HG02943 (cell line): ENCODE measurements around the gene FAM234A.
"Not testable (repeated sequence)": the region's sequence is repeated elsewhere in the genome, so short reads cannot be mapped to it uniquely, and the experiment has no call there.

Source experiments
- ATAC-seq: cut with Tn5 transposase; IDR thresholded peaks from one replicate; pipeline ENCODE4 v1.9.1; 2021; ENCODE audit warnings: mild to moderate bottlenecking, low read depth, moderate library complexity; ENCODE audit not compliant: unreplicated experiment

The FAM234A gene

DNA sequence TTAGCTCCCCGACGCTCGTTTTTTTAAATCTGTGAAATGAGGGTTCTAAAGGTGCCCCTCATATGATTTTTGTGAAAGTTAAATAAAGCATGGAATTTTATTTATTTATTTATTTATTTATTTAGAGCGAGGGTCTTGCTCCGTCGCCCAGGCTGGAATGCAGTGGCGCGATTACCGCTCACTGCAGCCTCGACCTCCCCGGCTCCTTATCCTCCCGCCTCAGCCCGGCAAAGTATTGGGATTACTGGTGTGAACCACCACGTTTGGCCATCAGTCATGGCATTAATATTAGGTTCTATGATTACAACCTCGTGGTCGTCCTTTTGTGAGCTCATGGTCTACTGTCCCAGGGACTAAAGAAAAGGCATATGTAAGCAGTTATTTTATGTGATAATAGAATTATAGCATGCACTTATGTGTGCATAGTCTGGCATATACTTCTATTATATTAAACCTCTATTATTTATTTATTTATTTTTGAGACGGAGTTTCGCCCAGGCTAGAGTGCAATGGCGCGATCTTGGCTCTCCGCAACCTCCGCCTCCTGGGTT lies 4.8 kb upstream of the FAM234A start:
- ATAC-seq = no peak

DNA sequence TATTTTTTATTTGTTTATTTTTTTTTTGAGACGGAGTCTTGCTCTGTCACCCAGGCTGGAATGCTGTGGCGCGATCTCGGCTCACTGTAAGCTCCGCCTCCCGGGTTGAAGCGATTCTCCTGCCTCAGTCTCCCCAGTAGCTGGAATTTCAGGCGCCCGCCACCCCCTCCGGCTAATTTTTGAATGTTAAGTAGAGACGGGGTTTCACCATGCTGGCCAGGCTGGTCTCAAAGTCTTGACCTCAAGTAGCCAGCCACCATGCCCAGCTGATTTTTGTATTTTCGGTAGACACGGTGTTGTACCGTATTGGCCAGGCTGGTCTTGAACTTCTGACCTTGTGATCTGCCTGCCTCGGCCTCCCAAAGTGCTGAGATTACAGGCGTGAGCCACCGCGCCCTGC lies 4.3 kb upstream of the FAM234A start:
- ATAC-seq = not testable (repeated sequence)

DNA sequence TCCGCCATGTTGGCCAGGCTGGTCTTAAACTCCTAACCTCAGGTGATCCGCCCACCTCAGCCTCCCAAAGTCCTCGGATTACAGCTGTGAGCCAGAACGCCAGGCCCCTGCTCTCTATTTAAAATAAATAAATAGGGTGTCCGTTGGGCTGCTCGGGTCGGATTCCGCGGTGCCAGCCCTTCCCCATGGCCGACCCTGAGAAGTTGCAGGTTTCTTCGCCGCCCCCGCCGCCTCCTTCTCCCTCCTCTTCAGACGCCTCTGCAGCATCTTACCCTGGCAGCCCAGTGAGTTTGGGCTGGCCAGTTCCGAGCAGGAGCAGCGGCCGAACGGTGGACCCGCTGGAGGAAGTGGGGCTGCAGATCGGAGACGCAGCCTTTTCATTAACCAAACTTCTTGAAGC lies 3.7 kb upstream of the FAM234A start:
- ATAC-seq = no peak

DNA sequence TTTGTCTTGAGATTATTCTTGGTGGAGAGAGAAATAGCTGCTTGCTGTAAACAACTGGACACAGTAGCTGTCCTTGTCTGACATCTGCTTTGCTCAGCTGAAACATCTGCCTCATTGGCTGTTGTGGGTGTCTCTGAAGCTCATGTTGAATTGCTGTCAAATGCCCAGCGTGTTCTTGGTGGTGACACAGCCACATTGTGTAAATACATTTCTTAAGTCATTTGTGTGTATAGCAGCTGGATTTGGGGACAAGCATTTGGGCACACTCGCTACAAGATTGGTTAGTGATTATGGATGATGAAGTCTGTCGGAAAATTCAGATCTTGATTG lies 5.3 kb downstream of the FAM234A start:
- no peak for ATAC-seq

DNA sequence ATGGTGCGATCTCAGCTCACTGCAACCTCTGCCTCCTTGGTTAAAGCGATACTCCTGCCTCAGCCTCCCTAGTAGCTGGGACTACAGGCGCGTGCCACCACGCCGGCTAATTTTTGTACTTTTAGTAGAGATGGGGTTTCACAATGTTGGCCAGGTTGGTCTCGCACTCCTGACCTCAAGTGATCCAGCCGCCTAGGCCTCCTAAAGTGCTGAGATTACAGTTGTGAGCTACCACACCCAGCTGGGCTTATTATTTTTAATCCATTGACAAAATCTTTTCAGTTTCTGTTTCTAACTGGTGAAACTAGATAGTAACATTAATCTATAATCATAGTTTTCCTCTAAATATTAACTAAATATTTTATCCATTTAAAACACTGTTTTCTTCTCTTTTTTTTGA lies 5.9 kb downstream of the FAM234A start:
- ATAC-seq = no peak

DNA sequence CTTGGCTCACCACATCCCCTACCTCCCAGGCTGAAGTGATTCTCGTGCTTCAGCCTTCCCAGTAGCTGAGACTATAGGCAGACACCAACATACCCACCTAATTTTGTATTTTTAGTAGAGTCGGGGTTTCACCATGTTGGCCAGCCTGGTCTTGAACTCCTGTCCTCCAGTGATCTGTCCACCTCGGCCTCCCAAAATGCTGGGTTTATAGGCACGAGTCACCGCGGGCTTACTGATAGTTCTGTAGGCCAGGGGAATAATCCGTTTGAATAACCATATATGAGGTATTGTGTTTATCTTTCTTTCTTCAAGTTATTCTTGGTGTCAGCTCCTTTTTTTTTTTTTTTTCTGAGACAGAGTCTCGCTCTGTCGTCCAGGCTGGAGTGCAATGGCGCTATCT lies 7.7 kb downstream of the FAM234A start:
- no peak for ATAC-seq

DNA sequence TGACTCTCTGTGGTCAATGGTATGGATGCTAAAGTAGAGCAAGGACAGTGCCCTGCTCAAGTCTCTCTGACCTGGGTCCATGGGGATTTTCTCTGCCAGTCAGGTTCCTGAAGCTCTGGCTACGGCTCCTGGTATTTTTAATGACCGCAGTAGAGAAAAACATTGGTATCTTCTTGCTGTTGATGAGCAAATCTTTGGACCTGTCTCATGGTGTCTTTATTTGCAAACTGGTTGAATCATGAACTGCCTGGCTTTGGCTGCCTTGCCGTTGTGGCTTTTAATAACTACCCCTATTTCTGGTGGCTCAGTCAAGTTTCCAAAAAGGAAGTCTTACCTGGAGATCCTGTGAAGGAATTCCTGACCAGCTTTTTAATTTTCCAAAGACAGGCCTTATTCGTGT lies 8.7 kb downstream of the FAM234A start:
- ATAC-seq = no peak

DNA sequence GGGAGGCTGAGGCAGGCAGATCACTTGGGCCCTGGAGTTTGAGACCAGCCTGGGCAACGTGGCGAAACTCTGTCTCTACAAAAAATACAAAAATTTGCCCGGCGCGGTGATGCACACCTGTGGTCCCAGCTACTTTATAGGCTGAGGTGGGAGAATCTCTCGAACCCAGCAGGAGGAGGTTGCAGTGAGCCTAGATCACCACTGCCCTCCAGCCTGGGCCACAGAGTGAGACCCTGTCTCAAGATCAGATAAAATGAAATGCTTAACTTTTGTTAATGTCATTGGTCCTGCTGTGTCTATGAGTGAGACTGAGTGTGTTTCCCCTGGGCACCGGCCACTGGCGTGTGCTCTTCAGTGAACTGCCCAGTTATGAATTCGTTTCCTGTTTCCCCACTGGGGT lies 10.5 kb downstream of the FAM234A start:
- no peak for ATAC-seq

DNA sequence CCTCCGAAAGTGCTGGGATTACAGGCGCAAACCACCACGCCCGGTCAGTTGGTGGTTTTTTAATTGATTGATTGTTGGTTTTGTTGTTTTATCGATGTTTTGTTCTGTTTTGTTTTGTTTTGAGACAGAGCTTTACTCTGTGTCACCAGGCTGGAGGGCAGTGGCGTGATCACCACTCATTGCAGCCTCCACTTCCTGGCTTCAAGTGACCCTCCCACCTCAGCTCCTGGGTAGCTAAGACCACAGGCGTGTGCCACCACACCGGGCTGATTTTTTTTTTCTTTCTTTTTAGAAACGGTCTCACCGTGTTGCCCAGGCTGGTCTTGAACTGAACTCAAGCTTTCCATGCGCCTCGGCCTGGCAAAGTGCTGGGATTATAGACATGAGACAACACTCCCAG lies 12.4 kb downstream of the FAM234A start:
- ATAC-seq = no peak

DNA sequence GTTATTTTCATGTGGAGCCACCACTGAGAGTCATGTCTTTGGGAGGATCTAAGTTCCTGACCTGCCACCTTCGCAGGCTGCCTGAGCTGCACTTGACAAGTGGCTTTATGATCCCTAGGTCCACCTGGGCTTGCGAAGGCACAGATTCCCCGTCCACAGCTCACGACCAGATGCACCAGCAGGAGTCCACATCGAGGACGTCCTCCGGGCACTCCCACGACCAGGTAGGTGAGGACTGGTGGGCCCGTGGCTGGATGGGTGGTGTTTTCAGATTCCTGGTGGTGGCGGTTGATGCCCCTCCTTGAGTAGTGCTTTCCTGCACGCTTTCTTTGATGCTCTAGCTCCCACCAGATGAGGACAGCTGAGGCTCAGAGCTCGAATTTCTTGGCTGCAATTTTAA lies 14.8 kb downstream of the FAM234A start:
- no peak for ATAC-seq

DNA sequence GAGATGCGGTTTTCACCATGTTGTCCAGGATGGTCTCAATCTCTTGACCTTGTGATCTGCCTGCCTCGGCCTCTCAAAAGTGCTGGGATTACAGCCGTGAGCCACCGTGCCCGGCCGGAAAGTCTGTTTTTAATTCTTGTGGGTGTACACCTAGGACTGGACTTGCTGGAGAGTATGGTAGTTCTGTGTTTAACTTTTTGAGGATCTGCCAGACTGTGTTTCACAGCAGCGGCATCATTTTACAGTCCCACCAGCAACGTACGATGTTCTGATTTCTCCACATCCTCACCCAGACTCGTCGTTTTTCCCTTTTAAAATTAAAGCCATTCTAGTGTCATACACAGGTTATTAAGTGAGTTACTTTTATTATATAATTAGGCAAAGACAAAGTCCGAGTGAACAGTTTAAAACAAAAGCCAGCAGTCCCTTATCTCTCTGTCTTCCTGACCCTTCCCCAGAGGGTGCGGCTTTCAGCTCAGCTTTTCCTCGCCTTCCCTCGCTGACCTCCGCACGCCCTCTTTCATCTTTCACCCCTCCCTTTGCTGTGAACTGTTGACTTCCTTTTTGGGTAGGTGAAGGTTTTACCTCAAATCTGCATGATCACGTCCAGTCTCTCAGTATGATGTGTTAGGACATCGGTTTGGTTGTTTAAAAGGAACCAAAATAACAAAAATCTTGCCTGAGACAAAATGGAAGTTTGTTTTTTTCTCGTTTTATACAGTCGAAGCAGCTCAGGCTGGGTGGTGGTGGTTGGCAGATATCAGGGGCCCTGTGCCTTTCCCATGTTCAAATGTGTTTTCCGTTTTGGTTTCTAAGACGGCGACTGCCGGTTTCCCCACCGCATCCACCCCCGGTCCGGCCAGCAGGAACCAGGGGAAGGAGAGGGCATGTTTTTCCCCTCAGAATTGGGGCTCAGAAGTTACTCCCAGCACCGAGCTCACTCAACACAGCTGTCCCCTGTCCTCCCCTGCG lies 18.0 kb downstream of the FAM234A start:
- ATAC-seq = no peak

DNA sequence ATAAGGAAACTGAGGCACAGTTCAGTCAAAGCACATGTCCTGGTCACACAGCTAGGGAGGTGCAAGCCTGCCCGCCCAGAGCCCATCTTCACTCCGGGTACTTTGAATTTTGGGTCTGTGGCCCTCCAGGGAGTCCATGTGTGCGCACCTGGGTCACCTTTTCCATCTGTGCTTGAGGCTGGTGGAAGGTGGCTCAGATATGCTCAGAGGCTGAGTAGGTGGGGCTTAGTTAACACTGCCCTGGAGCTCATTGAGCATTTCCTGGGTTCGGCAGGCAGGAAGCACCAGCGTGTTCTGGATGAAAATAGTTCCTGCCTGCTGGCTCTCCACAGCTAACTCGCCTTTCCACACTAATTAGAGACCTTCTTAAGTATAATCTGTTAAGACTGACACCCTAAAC lies 19.2 kb downstream of the FAM234A start:
- ATAC-seq = no peak

DNA sequence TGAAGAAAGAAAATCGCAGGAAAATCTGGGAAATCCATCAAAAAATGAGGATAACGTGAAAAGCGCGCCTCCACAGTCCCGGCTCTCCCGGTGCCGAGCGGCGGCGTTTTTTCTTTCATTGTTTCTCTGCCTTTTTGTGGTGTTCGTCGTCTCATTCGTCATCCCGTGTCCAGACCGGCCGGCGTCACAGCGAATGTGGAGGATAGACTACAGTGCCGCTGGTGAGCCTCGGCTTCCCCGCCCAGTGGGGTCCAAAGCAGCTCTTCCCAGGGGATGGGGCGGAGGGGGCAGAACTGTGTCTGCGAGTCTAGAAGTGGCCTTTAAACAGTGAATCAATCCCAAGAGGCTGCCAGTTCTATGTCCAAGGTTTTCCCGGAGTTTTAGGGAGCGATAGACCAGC lies 19.8 kb downstream of the FAM234A start:
- no peak for ATAC-seq

DNA sequence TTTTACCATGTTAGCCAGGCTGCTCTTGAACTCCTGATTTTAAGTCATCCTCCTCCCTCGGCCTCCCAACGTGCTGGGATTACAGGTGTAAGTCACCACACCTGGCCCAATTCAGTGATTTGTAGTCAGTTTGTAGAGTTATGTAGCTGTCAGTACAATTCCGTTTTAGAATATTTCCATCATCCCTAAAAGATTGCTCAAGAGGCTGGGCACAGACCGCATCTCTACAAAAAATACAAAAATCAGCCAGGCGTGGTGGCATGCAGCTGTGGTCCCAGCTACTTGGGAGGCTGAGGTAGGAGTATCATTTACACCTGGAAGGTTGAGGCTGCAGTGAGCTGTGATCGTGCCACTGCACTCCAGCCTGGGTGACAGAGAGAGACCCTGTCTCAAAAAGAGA lies 20.6 kb downstream of the FAM234A start:
- no peak for ATAC-seq

DNA sequence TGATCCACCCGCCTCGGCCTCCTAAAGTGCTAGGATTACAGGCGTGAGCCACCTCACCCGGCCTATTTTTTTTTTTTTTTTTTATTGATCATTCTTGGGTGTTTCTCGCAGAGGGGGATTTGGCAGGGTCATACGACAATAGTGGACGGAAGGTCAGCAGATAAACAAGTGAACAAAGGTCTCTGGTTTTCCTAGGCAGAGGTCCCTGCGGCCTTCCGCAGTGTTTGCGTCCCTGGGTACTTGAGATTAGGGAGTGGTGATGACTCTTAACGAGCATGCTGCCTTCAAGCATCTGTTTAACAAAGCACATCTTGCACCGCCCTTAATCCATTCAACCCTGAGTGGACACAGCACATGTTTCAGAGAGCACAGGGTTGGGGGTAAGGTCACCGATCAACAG lies 23.5 kb downstream of the FAM234A start:
- ATAC-seq = not testable (repeated sequence)

DNA sequence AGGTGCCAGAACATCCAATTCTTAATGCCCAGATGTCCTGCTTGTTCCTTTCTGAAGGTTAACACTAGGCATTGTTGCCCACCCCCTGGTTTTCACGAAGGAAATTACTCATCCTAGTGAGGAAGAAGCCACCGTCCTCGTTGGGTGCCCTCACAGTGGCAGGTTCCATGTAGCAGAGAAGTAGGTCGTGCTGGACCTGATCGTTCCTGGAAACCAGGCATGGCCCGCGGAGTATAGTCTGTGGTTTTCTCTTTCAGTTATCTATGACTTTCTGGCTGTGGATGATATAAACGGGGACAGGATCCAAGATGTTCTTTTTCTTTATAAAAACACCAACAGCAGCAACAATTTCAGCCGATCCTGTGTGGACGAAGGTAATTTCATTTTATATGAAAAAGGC lies 24.6 kb downstream of the FAM234A start:
- ATAC-seq = no peak

DNA sequence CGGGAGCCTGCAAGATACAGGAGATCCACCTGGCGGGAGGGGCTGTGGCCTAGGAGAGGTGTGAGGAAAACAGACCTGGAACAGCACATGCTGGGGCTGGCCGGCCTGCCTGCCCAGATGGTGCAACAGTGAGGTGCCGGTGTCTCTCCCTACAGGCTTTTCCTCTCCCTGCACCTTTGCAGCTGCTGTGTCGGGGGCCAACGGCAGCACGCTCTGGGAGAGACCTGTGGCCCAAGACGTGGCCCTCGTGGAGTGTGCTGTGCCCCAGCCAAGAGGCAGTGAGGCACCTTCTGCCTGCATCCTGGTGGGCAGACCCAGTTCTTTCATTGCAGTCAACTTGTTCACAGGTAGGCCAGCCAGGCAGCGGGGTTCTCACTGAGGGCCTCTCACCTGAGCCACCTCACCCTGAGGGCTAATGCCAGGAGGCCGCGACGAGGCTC lies 25.2 kb downstream of the FAM234A start:
- no peak for ATAC-seq

DNA sequence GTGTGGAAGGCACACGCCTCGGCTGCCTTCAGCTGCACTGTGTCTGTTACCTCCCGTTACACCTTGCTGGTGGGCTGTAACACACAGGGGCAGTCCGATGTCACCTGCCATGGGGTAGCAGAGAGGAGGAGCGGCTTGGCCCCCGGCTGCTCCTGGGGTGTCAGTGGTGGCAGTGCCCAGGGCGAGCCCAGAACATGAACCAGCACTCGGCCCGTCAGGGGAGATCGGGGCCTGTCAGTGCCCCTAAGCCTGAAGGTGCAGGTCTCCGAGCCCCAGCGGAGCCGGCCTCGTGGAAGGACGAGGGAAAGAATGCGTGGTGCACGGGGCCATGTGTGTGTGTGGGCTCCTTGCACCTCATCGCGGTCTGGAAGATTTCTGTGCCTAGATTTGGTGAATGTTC lies 25.7 kb downstream of the FAM234A start:
- ATAC-seq = no peak

DNA sequence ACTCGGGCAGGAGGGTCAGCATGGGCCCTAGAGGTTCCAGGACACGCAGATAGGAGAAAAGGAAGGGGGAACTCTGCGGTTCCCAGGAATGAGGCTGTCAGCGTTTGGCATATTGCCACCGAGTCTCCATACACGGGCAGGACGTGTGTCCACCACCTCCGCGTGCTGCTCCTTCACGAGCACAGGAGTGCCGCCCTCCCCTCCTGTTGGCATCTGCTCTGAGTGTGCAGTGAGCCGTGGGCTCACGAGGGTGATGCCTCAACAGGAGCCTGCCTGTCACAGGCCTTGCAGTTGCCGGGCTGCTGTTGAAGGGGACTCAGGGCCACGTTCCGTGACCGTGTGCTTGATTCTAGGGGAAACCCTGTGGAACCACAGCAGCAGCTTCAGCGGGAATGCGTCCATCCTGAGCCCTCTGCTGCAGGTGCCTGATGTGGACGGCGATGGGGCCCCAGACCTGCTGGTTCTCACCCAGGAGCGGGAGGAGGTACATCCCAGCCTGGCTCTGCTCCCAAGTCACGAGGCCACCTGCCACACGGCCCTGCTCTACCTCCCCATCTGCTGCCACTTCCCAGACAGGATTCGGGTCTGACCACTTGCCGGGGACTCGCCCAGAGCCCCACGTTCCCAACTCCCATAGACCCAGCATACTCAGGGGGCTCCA lies 26.5 kb downstream of the FAM234A start:
- no peak for ATAC-seq

DNA sequence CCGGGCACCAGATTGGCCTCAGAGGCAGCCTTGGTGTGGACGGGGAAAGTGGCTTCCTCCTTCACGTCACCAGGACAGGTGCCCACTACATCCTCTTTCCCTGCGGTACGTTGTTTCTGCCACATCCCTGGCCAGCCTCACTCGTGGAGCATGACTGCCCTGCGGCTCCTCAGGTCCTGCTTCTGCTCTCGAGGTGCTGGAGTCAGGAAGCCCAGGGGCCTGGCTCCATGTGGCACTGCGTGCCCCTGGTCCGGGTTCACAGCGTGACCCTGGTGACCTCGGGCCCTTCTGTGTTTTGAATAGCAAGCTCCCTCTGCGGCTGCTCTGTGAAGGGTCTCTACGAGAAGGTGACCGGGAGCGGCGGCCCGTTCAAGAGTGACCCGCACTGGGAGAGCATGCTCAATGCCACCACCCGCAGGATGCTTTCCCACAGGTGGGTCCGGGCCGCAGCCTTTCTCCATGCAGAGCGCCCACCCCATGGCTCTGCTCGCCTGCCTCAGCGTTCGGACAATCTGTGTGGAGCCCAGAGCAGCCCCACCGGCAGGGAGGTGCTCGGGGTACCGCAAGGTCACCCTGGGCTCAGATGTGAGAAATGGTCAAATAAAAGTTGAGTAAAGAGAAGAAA lies 27.6 kb downstream of the FAM234A start:
- ATAC-seq = no peak

DNA sequence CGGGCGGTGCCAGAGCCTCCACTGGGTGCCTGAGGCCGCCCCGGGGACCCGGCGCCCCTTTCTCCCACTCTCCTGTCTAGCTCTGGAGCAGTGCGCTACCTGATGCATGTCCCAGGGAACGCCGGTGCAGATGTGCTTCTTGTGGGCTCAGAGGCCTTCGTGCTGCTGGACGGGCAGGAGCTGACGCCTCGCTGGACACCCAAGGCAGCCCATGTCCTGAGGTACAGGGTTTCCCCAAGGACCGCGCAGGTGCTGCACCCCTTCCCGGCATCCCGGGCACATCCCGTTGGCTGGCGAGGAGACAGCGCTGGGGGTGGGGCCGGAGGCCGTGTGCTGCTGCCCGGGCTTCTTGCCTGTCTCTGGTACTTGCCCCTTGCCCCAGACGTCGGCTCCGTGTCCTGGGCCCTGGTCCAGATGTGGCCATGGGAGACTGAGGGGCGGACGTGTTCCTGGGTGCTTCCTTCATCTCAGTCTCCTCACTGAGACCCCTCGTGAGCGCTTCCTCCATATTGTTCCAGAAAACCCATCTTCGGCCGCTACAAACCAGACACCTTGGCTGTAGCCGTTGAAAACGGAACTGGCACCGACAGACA lies 28.7 kb downstream of the FAM234A start:
- no peak for ATAC-seq
